GM12878 (cell line): Measurements from ENCODE around the gene TBC1D5. TPM values are rescaled to one million over a fixed set of nuclear protein-coding genes. Genes with fewer than 3 reads are reported as not detected.

ENCODE experiments used
- ATAC-seq: fragments of 200-7000 bp; cut with Tn5 transposase; 3 replicates; pipeline ENCODE4 v1.9.1; 2020; ENCODE audit warnings: mild to moderate bottlenecking, moderate library complexity
- BruUV-seq: library from RNA; stranded (reverse); fragments of 400-500 nt; replicated peaks from 2 replicates; lab custom pipeline; 2021; lab: Mats Ljungman, UMichigan
- CTCF ChIA-PET: fragments of 300-600 bp; sonication (Branson Sonifier 250); formaldehyde crosslinking; extraction: SDS; loops from one replicate; lab custom pipeline; 2021; ENCODE audit warnings: inconsistent platforms; lab: Yijun Ruan, JAX
- POLR2A ChIA-PET: fragments of 350-600 bp; formaldehyde crosslinking; extraction: SDS; loops from one replicate; lab custom pipeline; 2021; ENCODE audit warnings: inconsistent platforms; lab: Charles Lee
- RAD21 ChIA-PET: fragments of 300-600 bp; sonication (Branson Sonifier 250); formaldehyde crosslinking; loops from one replicate; lab custom pipeline; 2023; ENCODE audit warnings: antibody characterized with exemption; ENCODE audit not compliant: unreplicated experiment; lab: Charles Lee
- SMC1A ChIA-PET: fragments of 300-600 bp; sonication (Branson Sonifier 250); formaldehyde crosslinking; loops from one replicate; lab custom pipeline; 2023; ENCODE audit not compliant: unreplicated experiment, uncharacterized antibody; lab: Charles Lee
- DNase-seq: peaks from one replicate; pipeline ENCODE4 v3.0.0-alpha.2; 2011; ENCODE audit warnings: low read depth, low spot score
- FAIRE-seq: peaks from 3 replicates; lab custom pipeline; 2011; peaks lifted over from hg19 to GRCh38; lab: Jason Lieb, UNC
- H2AFZ ChIP-seq: 2 replicates; pipeline ENCODE4 v1.6.0; 2011; ENCODE audit warnings: low read depth, low read length, control low read depth; ENCODE audit not compliant: control insufficient read depth
- H3K27ac ChIP-seq: 2 replicates; pipeline ENCODE4 v1.5.1; 2011; ENCODE audit warnings: control low read depth; ENCODE audit not compliant: control insufficient read depth, insufficient read depth
- H3K27me3 ChIP-seq, 2 experiments: replicated peaks in 1 of 2; 2 replicates each; pipeline versions ENCODE4 v1.6.0 to v1.6.1; 2011; ENCODE audit warnings: low read length in 1 of 2; ENCODE audit not compliant: control insufficient read depth in 2 of 2, insufficient read depth in 2 of 2
- H3K36me3 ChIP-seq, 2 experiments: 2 replicates each; pipeline ENCODE4 v1.5.1; 2011; ENCODE audit warnings: low read length in 1 of 2; ENCODE audit not compliant: control insufficient read depth in 2 of 2, insufficient read depth in 2 of 2
- H3K4me1 ChIP-seq: 2 replicates; pipeline ENCODE4 v1.6.1; 2011; ENCODE audit warnings: mild to moderate bottlenecking, low read length, moderate library complexity, mixed read lengths; ENCODE audit not compliant: control insufficient read depth, insufficient read depth
- H3K4me2 ChIP-seq: 2 replicates; pipeline ENCODE4 v1.6.0; 2011; ENCODE audit warnings: control low read depth; ENCODE audit not compliant: control insufficient read depth, insufficient read depth
- H3K4me3 ChIP-seq: fragments of 200-600 bp; sonication (generic); 2 replicates; pipeline ENCODE4 v1.5.1; 2016
- H3K79me2 ChIP-seq: 2 replicates; pipeline ENCODE4 v1.6.0; 2011; ENCODE audit warnings: low read length; ENCODE audit not compliant: control insufficient read depth, insufficient read depth
- H3K9ac ChIP-seq: 2 replicates; pipeline ENCODE4 v1.8.0; 2011; ENCODE audit warnings: low read length, control low read depth, mixed read lengths; ENCODE audit not compliant: control insufficient read depth, insufficient read depth
- H3K9me3 ChIP-seq: replicated peaks from 3 replicates; pipeline ENCODE4 v1.5.1; 2011; ENCODE audit warnings: mild to moderate bottlenecking, low read length; ENCODE audit not compliant: control insufficient read depth, insufficient read depth
- H4K20me1 ChIP-seq: 2 replicates; pipeline ENCODE4 v1.6.0; 2011; ENCODE audit not compliant: control insufficient read depth, insufficient read depth
- MXI1 ChIP-seq: fragments of 150-350 bp; IDR thresholded peaks from 2 replicates; pipeline ENCODE4 v1.6.1; 2011; ENCODE audit warnings: low read depth, mild to moderate bottlenecking, inconsistent platforms, low read length, improper control_type of control experiment
- NR2C1 ChIP-seq: fragments of 450-650 bp; IDR thresholded peaks from 2 replicates; pipeline ENCODE4 v1.6.1; 2017; ENCODE audit warnings: antibody characterized with exemption, mild to moderate bottlenecking, moderate library complexity
- NR2C2 ChIP-seq: IDR thresholded peaks from 2 replicates; pipeline ENCODE4 v1.6.1; 2011; ENCODE audit warnings: borderline replicate concordance, low read depth; ENCODE audit not compliant: control insufficient read depth, insufficient read length
- ZBTB40 ChIP-seq: fragments of 450-650 bp; IDR thresholded peaks from 2 replicates; pipeline ENCODE4 v1.6.1; 2016; ENCODE audit warnings: mild to moderate bottlenecking, moderate library complexity, borderline replicate concordance
- WGBS: methylation state at CpG from one replicate; pipeline ENCODE4 v1.1.6; 2016; ENCODE audit warnings: low lambda C conversion rate; ENCODE audit not compliant: insufficient replicate concordance, insufficient coverage; ENCODE audit errors: missing lambda C conversion rate; 5-methylcytosine and 5-hydroxymethylcytosine counted together
- in situ Hi-C: fragments of 300-500 bp; cut with MboI; formaldehyde crosslinking; loops from 9 replicates; pipeline ENCODE4 v1.14.3; 2018; ENCODE audit warnings: mixed read lengths
- intact Hi-C: fragments of 100-400 bp; cut with micrococcal nuclease; formaldehyde crosslinking; loops from one replicate; pipeline ENCODE4 v1.14.2; 2022; ENCODE audit not compliant: unreplicated experiment
- polyA plus RNA-seq, 11 experiments: library from polyadenylated mRNA; depleted of rRNA in 4 of 11; unstranded in 6 of 11; stranded (reverse) in 5 of 11; fragments of >200 nt; fragmentation: Nextera tagmentation in 4 of 11; fragmentation: Illumina TruSeq in 1 of 11; extraction: Ambion mirVana in 4 of 11; extraction: Trizol in 1 of 11; gene quantifications; 1 replicate in 1 of 11; 2 replicates in 10 of 11; pipeline versions ENCODE4 v1.2.1 to v1.2.3, GENCODE V29; 2011 to 2016; ENCODE audit warnings: inconsistent platforms in 2 of 11, missing spikeins in 2 of 11, low read depth in 1 of 11
- total RNA-seq, 4 experiments: library from RNA; depleted of rRNA in 3 of 4; stranded (reverse); fragments of >200 nt in 3 of 4; fragmentation: Illumina TruSeq in 1 of 4; extraction: Trizol in 1 of 4; gene quantifications; 2 replicates each; pipeline versions ENCODE4 v1.2.1 to v1.2.3, GENCODE V29; 2013 to 2021

The TBC1D5 gene
- total and polyA plus RNA-seq, 10 of the 15 experiments (the other 5 are each of a cell fraction or from before 2014, with no cell fraction given): 5.5 to 61.0 (median 43.8) TPM

GRCh38 chr3:17120115-17120514, 622.3 kb downstream of the TBC1D5 start (continued):
- TF ChIP-seq ZBTB40: peak; percentile 73
- no peak for TF ChIP-seq MXI1
- no peak for TF ChIP-seq NR2C2

- peaks cover 3% of the 10 kb centered on the region; the same call in 2 of the 3 replicates for H3K9me3 ChIP-seq
- DNase-seq (no peak), FAIRE-seq (no peak)
- no peak overlapping the region for H3K4me2 ChIP-seq
- no peaks in the 10 kb centered on the region for H3K27me3 ChIP-seq
- TF ChIP-seq NR2C1: no peak
- TF ChIP-seq, all 136 proteins: peak for 0
- ChIA-PET RAD21 (no interaction called here), SMC1A (no interaction called here), CTCF (no interaction called here), POLR2A (interaction anchor here (0.5 kb wide), 1 partner anchor 32 kb away, joined by 5 read pairs; no protein-coding TSS in a partner anchor)
- Histone ChIP-seq H2AFZ (no peak overlapping the region), H3K4me1 (no peaks in the 10 kb centered on the region), H3K4me3 (no peak overlapping the region), H3K36me3 (no peaks in the 10 kb centered on the region), H3K79me2 (no peaks in the 10 kb centered on the region), H4K20me1 (no peaks in the 10 kb centered on the region), H3K27ac (no peak overlapping the region), H3K9ac (no peak overlapping the region)
- in situ Hi-C loops (no loop called here), intact Hi-C loops (no loop called here)
- no peak for ATAC-seq
- no TSS peak for BruUV-seq
- WGBS: 47% methylated on average over 3 of the region's 5 CpGs
These were observed 623.0 kb downstream of the TBC1D5 start for GRCh38 chr3:17119201-17120072.
